B cell (primary cell): ENCODE measurements around the gene TTC4. TPM values are rescaled to one million over a fixed set of nuclear protein-coding genes. Genes with fewer than 3 reads are reported as not detected.
"Not testable (repeated sequence)": the region's sequence is repeated elsewhere in the genome, so short reads cannot be mapped to it uniquely, and the experiment has no call there.

Experiments used
- ATAC-seq: fragments of 200-7000 bp; cut with Tn5 transposase; one replicate; pipeline ENCODE4 v1.10.0; 2021; ENCODE audit warnings: low read depth, mild to moderate bottlenecking, moderate number of reproducible peaks, moderate library complexity
- CTCF ChIA-PET: fragments of 350-600 bp; sonication (Branson Sonifier 250); formaldehyde crosslinking; loops from one replicate; lab custom pipeline; 2021; ENCODE audit warnings: antibody characterized with exemption, inconsistent platforms; lab: Charles Lee
- POLR2A ChIA-PET: fragments of 350-600 bp; sonication (Branson Sonifier 250); formaldehyde crosslinking; loops from one replicate; lab custom pipeline; 2021; ENCODE audit warnings: antibody characterized with exemption; lab: Charles Lee
- DNase-seq: peaks from one replicate; pipeline ENCODE4 v3.0.0; 2013
- H2AFZ ChIP-seq: 2 replicates; pipeline ENCODE4 v1.6.1; 2012; ENCODE audit warnings: mild to moderate bottlenecking, low read depth, low read length; ENCODE audit not compliant: insufficient read depth, poor library complexity, severe bottlenecking
- H3K27ac ChIP-seq, 2 donors: 1 replicate in 1 of 2; 2 replicates in 1 of 2; pipeline ENCODE4 v1.5.1; 2012 to 2013; ENCODE audit warnings: low read length in 2 of 2, mild to moderate bottlenecking in 2 of 2, moderate library complexity in 1 of 2
- H3K27me3 ChIP-seq, 4 experiments: fragments of 200-600 bp in 1 of 4; sonication (generic) in 1 of 4; replicated peaks in 1 of 4; 1 replicate in 2 of 4; 2 replicates in 2 of 4; pipeline versions ENCODE4 v1.6.1 to v1.7.0; 2013 to 2016; ENCODE audit warnings: low read length in 3 of 4, mild to moderate bottlenecking in 2 of 4, mixed read lengths in 1 of 4, moderate library complexity in 1 of 4; ENCODE audit not compliant: insufficient read depth in 4 of 4, control insufficient read depth in 3 of 4; ENCODE audit errors: control extremely low read depth in 1 of 4
- H3K36me3 ChIP-seq, 2 experiments: replicated peaks in 1 of 2; 1 replicate in 1 of 2; 2 replicates in 1 of 2; pipeline versions ENCODE4 v1.6.1 to v1.7.1; 2013; ENCODE audit warnings: low read length in 1 of 2; ENCODE audit not compliant: insufficient read depth in 2 of 2, control insufficient read depth in 1 of 2; ENCODE audit errors: control extremely low read depth in 1 of 2, extremely low read depth in 1 of 2
- H3K4me1 ChIP-seq, 2 donors: fragments of 200-600 bp in 1 of 2; sonication (generic) in 1 of 2; 1 replicate in 1 of 2; 2 replicates in 1 of 2; pipeline versions ENCODE4 v1.5.1 to v1.6.1; 2013 to 2017; ENCODE audit warnings: low read length in 2 of 2; ENCODE audit not compliant: control insufficient read depth in 2 of 2, insufficient read depth in 2 of 2
- H3K4me2 ChIP-seq: replicated peaks from 2 replicates; pipeline ENCODE3; 2012; ENCODE audit warnings: mild to moderate bottlenecking, low read depth, low read length; ENCODE audit not compliant: poor library complexity, severe bottlenecking
- H3K4me3 ChIP-seq, 5 experiments: fragments of 200-600 bp in 1 of 5; sonication (generic) in 1 of 5; 1 replicate in 3 of 5; 2 replicates in 2 of 5; pipeline versions ENCODE4 v1.5.1 to v1.7.0; 2011 to 2016; ENCODE audit warnings: low read length in 4 of 5, mild to moderate bottlenecking in 4 of 5, low read depth in 2 of 5, control low read depth in 1 of 5, moderate library complexity in 1 of 5; ENCODE audit not compliant: insufficient read depth in 1 of 5; ENCODE audit errors: control extremely low read depth in 1 of 5, extremely low read depth in 1 of 5
- H3K79me2 ChIP-seq: fragments of 200-600 bp; sonication (generic); one replicate; pipeline ENCODE4 v1.6.0; 2016; ENCODE audit warnings: low read length; ENCODE audit not compliant: control insufficient read depth, insufficient read depth
- H3K9ac ChIP-seq: fragments of 200-600 bp; sonication (generic); 2 replicates; pipeline ENCODE4 v1.6.1; 2017; ENCODE audit warnings: mild to moderate bottlenecking, low read length, moderate library complexity
- H3K9me3 ChIP-seq, 3 donors: one replicate each; pipeline versions ENCODE4 v1.6.1 to v1.7.1; 2013; ENCODE audit warnings: low read length in 2 of 3; ENCODE audit not compliant: control insufficient read depth in 2 of 3, insufficient read depth in 1 of 3; ENCODE audit errors: control extremely low read depth in 1 of 3
- H4K20me1 ChIP-seq: 2 replicates; pipeline ENCODE4 v1.6.0; 2012; ENCODE audit warnings: mild to moderate bottlenecking, low read length; ENCODE audit not compliant: insufficient read depth, control insufficient read depth, poor library complexity, severe bottlenecking
- H3K27ac Mint-ChIP-seq: one replicate; pipeline ENCODE4 v1.8.0; 2021; ENCODE audit warnings: mixed read lengths
- H3K27me3 Mint-ChIP-seq: one replicate; pipeline ENCODE4 v1.8.0; 2021; ENCODE audit warnings: mixed read lengths
- H3K4me1 Mint-ChIP-seq: one replicate; pipeline ENCODE4 v1.8.0; 2021; ENCODE audit warnings: mixed read lengths
- H3K4me3 Mint-ChIP-seq: one replicate; pipeline ENCODE4 v1.8.0; 2021; ENCODE audit warnings: mixed read lengths
- H3K9me3 Mint-ChIP-seq: one replicate; pipeline ENCODE4 v1.8.0; 2022; ENCODE audit warnings: mixed read lengths; ENCODE audit not compliant: insufficient read depth
- CTCF ChIP-seq: fragments of 200-600 bp; IDR thresholded peaks from one replicate; pipeline ENCODE4 v1.8.0; 2022; ENCODE audit warnings: antibody characterized with exemption, mild to moderate bottlenecking
- EZH2 ChIP-seq: IDR thresholded peaks from 2 replicates; pipeline ENCODE4 v1.6.1; 2012; ENCODE audit warnings: borderline replicate concordance, low read depth, mild to moderate bottlenecking, moderate library complexity, low read length; ENCODE audit not compliant: insufficient read depth, poor library complexity, severe bottlenecking
- WGBS: methylation state at CpG from one replicate; pipeline ENCODE4 v1.1.5; 2013; ENCODE audit warnings: missing lambda C conversion rate; ENCODE audit not compliant: insufficient coverage; 5-methylcytosine and 5-hydroxymethylcytosine counted together
- intact Hi-C: fragments of 100-400 bp; cut with micrococcal nuclease; formaldehyde crosslinking; loops from one replicate; pipeline ENCODE4 v1.10.0; 2022
- polyA plus RNA-seq: library from polyadenylated mRNA; depleted of rRNA; stranded (reverse); fragments of >200 nt; gene quantifications from 2 replicates; pipeline ENCODE4 v1.2.3, GENCODE V29; 2012
- total RNA-seq, 2 donors: library from RNA; stranded (reverse); fragments of 120-200 nt in 1 of 2; gene quantifications; 1 replicate in 1 of 2; 2 replicates in 1 of 2; pipeline versions ENCODE4 v1.2.3 to v1.2.4, GENCODE V29; 2013 to 2022

TTC4 gene
- total and polyA plus RNA-seq, 2 donors (not counting 1 experiment from before 2014, with no cell fraction given) = 9.9 to 23.9 TPM

DNA sequence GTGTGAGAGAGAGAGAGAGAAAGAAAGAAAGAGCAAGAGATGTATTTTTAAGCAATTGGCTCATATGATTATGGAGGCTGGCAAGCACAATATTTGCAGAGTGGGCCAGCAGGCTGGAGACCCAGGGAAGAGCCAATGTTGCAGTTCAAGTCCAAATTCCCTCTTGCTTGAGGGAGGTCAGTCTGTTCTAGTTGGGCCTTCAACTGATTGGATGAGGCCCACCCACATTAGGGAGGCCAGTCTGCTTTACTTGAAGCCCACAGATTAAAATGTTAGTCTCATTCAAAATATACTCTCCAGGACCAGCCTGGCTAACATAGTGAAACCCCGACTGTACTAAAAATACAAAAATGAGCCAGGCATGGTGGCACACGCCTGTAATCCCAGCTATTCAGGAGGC lies 57.3 kb downstream of the TTC4 start:
- Histone ChIP-seq H3K79me2 (no peaks in the 10 kb centered on the region), H2AFZ (no peak overlapping the region), H3K9me3 (peaks cover 0 to 3% (median 0%) of the 10 kb centered on the region in 3 donors), H4K20me1 (no peaks in the 10 kb centered on the region), H3K4me1 (no peaks in the 10 kb centered on the region), H3K36me3 (no peaks in the 10 kb centered on the region), H3K27me3 (no peaks in the 10 kb centered on the region), H3K4me2 (no peak overlapping the region), H3K27ac (no peak overlapping the region), H3K4me3 (no peak overlapping the region), H3K9ac (no peak overlapping the region)
- POLR2A ChIA-PET = no interaction called here
- no peaks in the 10 kb centered on the region for H3K4me1 Mint-ChIP-seq
- no peaks in the 10 kb centered on the region for H3K9me3 Mint-ChIP-seq
- 92% methylated on average over 2 of the region's 2 CpGs for WGBS
- H3K4me3 Mint-ChIP-seq = no peak overlapping the region
- CTCF ChIA-PET = interaction anchor here (1.3 kb wide), 1 partner anchor 28 kb away, joined by 9 read pairs; the partner anchor contains the start of gene TTC22
- DNase-seq (no peak), ATAC-seq (no peak)
- intact Hi-C loops = no loop called here
- TF ChIP-seq EZH2 = no peak
- H3K27ac Mint-ChIP-seq = no peak overlapping the region
- peaks cover 4% of the 10 kb centered on the region for H3K27me3 Mint-ChIP-seq

DNA sequence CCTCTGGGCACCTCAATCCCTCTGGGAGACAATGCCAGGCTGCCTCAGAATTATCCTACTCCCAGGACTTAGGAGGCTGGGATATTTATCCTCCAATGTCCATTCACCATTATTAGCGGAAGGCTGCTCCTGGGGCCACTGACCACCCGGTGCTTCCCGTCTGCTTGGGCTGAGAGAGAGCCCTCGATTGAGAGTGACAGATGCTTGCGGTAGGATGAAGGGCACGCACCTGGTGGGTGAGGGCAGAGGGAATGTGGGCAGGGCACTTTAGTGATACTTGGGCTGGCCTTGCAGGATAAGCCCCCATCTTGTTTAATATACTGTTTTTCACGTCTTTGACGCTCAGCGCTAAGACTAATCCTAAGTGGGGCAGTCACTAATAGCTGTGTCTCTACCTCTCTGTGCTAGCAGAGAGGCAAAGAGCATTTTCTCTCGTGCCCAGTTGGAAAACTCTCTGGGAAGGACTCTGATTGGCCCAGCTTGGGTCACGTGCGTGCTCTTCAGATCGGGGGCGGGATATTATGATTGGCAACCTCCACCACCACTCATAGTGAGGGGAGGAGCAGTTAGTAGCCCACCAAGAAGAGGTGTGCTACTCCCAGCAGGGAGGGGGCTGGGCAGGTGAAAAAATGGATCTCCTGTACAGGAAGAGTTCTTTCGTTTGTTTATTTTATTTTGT lies 59.3 kb downstream of the TTC4 start:
- Histone ChIP-seq H3K4me1 (no peaks in the 10 kb centered on the region), H3K9me3 (peaks cover 0 to 3% (median 0%) of the 10 kb centered on the region in 3 donors), H2AFZ (no peak overlapping the region), H3K36me3 (no peaks in the 10 kb centered on the region), H3K9ac (no peak overlapping the region), H3K4me2 (no peak overlapping the region), H3K27ac (no peak overlapping the region), H3K27me3 (no peaks in the 10 kb centered on the region), H4K20me1 (no peaks in the 10 kb centered on the region), H3K4me3 (no peak overlapping the region), H3K79me2 (no peaks in the 10 kb centered on the region)
- DNase-seq = no peak
- TF ChIP-seq EZH2 (no peak), CTCF (no peak)
- no peak overlapping the region for H3K4me3 Mint-ChIP-seq
- intact Hi-C loops = no loop called here
- peaks cover 4% of the 10 kb centered on the region for H3K27me3 Mint-ChIP-seq
- CTCF ChIA-PET = no interaction called here
- H3K9me3 Mint-ChIP-seq = no peaks in the 10 kb centered on the region
- no peak overlapping the region for H3K27ac Mint-ChIP-seq
- 76% methylated on average over 9 of the region's 15 CpGs for WGBS
- POLR2A ChIA-PET = no interaction called here
- no peaks in the 10 kb centered on the region for H3K4me1 Mint-ChIP-seq
- no peak for ATAC-seq

DNA sequence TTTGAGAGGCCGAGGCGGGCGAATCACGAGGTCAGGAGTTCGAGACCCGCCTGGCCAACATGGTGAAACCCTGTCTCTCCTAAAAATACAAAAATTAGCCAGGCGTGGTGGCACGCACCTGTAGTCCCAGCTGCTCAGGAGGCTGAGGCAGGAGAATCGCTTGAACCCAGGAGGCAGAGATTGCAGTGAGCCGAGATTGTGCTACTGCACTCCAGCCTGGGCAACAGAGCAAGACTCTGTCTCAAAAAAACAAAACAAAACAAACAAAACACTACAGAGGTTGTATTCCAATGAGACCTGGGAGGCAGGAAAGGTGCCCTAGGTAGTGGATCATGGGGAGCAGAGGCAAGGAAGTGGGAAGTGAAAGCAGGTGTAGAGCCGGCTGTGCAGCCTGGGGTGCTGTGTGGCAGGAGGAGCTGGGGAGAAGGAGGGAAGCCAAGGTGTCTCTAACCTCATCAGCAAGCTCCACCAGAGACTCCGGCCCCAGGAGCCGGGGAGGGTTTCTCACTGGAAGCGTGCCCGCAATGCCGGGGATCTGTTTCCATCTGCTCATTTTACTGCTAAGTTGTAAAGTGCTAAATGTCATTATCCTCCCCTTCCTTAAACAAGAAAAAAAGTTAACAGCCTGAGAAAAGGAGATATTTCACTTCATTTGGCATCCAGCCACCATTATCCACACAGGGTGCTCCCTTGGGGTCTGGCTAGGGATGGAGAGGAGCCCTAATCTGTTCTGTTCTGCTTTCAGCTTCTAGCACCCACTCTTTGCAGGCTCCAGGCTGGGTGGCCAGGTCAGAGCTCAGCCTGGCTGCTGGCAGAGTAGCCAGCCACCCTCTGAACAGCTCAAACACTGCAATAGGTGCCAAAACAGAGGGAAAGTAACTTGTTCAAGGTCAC lies 60.4 kb downstream of the TTC4 start:
- H3K79me2 ChIP-seq, ATAC-seq, intact Hi-C loops, POLR2A ChIA-PET, H3K9ac ChIP-seq, H3K4me1 Mint-ChIP-seq, H3K27ac Mint-ChIP-seq, H3K4me1 ChIP-seq, H3K4me2 ChIP-seq, H3K27me3 ChIP-seq, H3K4me3 ChIP-seq, H2AFZ ChIP-seq, CTCF ChIA-PET, H3K27ac ChIP-seq, H3K9me3 ChIP-seq, DNase-seq, H3K9me3 Mint-ChIP-seq, H4K20me1 ChIP-seq, H3K4me3 Mint-ChIP-seq, H3K36me3 ChIP-seq, H3K27me3 Mint-ChIP-seq: not testable (repeated sequence)
- WGBS = no CpG with 5 or more reads among the region's 16 CpGs
